Measurements from ENCODE around the gene APCDD1L.

The APCDD1L gene

DNA sequence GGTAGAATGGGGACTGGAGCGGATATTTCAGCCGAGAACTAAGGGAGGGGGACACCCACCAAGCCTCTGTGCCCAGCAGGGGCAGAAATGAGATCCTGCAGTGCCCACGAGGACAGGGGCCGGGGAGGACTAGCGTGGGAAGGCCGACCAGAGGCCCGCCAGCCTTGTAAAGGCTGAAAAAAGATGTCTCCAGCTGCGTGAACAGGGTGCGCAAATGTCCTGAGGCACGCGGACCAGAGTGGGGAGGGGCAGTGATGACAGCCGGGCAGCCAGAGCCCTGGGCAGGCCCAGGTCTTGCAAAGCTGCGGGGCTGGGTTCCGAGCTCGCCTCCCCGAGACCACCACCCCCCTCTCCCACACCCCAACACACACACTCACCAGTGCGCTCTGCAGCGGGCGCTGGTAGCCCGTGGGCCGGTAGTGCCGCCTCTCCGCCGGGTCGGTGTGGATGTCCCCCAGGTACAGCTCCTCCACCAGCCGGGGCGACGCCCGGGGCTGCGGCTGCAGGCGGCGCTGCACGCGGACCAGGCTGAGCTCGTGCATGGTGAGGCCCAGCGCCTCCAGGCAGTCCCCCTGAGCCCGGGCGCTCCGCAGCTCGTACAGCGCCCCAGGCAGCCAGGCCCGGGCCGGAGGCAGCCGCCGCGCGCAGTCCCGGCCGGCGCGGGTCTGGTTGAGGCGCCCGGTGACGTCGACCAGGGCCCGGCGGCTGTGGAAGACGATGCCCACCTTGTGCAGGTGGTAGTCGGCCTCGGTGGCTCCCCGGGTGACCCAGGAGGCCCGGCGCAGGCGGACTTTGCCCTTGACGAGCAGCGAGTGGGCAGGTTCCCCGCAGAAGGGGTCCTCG lies 48.2 kb downstream of the APCDD1L start:
- no peak for DNase-seq (ENCODE audit: low read depth)

DNA sequence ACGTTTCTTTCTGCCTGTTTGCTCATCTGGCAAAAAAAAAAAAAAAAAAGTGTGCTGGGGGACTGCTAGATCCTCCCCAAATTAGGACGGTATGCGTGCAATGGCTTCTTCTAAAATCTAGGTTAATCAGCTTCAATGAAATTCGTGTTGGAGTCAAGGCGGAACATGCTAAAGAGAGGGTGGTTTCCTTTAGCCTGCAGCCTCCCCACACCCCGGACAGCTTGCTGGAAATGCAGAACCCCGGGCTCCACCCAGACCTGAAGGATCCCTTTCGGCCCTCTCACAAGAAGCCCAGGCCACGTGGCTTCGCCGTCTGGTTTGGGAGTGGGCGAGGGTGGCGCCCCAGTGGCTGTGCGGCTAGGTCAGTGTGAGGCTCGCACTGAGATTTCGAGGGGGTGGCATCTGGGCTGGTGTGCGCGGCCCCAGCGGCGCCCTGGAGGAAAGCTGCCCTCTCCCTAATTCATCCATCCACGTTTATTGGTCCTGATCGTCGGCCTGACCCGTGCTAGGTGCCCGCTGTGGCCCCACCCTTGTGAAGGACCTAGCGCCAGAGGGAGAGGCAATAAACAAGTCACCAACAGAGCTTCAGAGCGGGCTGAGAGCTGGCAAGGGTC lies 49.0 kb downstream of the APCDD1L start:
- DNase-seq (ENCODE audit: low read depth) = no peak

DNA sequence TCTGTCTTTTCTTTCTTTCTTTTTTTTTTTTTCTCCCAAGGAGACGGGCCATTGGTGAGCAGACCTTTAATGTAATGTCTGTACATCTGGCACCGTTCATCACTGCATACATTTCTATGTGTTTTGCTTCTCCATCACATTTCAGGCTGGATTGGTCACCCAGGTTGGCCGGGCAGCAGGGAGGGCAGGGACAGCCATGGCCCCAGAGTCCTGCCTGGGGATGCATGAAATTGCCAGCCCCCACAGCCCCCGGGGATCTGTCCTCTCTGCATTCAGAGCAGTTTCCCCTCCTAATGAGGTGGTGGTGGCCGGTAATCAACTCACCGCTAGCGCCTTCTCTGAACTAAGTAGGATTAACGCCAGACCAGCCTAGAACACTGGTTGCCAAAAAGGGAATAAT lies 50.4 kb downstream of the APCDD1L start:
- DNase-seq (ENCODE audit: low read depth) = no peak

DNA sequence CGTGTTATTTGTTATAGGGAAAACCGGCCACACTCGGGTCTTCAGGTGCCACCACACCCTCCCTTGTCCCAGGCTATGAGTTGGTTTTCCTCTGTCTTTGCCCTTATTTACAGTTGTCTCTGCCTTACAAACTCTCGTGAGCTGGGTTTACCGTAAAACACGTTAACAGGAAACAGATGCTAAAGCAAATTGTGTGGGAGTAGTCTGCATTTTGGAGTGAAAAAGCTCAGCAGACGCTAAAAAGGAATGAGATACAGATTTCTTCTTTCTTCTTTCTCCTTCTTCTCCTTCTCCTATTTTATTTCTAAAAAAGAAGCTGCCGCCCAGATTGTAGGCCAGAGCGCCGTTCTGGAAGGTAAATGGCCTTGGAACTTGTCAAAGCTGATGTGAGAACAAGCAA lies 51.9 kb downstream of the APCDD1L start:
- no peak for DNase-seq (ENCODE audit: low read depth)

DNA sequence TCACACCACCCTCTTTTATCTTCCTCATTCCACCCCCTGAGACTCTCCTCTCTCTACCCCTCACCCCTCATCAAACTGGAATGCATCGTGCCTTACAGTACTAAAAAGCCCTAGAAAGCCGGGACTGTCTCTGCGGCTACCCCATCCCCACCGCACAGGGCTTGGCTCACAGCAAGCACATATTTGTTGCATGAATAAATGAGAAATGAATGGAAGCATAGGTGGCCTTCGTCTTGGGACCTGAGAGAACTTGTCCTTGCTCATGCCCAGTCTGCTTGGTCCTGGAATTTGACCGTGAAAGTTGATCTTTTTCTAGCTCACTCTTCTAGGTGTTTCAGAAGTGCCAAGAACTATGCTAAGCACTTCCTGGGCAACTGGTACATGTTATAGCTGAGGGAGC lies 53.3 kb downstream of the APCDD1L start:
- no peak for DNase-seq (ENCODE audit: low read depth)

DNA sequence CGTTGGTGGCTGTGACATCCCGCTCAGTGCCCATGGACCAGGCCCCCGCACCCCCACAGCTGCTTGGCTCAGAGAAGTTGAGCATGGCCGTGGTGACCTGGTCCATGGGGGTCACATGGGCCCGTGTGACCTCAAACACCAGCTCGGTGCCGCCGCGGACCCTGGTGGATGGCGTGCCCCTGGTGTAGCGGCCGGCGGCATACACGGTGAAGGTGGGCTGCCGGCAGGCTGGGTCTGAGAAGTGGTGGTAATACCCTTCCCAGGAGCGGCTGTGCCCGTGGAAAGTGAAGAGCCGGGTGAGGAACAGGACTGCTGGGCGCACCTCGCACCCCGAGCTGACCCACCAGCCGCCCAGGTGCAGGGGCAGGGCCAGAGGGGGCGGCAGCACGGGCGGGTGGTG lies 54.1 kb downstream of the APCDD1L start:
- DNase-seq (ENCODE audit: low read depth) = no peak

DNA sequence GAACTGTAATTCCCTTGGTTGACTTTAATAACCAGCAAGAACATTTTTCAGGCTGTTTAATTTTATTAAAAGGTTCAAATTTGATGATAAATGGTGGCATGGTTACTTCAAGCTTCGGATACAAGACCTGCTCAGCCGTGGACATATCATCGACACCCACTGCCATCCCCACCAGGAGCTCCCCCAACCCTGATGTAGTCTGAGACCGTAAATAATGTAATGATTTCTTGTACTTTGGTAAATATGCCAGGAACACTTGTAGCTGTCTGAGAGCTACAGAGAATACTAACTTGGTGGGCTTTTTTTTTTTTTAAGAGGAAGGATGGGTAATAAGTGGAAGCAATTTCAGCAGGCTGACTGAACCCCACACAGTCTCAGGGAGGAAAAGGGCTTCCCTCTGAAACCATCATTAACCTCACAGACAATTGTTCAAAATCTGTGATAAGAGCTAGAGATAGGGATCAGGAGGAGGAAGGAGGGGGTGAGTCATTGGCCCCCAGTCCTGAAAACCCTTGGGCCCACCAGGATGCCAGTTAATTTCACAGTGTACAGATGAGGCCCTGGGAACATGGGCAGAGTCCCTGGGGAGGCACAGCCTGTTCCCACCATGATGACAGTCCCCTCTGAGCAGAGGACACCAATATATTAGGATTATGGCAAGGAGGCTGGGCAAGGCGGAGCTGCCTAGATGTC lies 56.0 kb downstream of the APCDD1L start:
- DNase-seq (ENCODE audit: low read depth) = no peak

GRCh38 chr20:58458342-58459057 lies 56.7 kb downstream of the APCDD1L start:
- no peak for DNase-seq (ENCODE audit: low read depth)

- no peak for DNase-seq (ENCODE audit: low read depth)
These were observed 58.0 kb downstream of the APCDD1L start for GRCh38 chr20:58457083-58457695.

DNA sequence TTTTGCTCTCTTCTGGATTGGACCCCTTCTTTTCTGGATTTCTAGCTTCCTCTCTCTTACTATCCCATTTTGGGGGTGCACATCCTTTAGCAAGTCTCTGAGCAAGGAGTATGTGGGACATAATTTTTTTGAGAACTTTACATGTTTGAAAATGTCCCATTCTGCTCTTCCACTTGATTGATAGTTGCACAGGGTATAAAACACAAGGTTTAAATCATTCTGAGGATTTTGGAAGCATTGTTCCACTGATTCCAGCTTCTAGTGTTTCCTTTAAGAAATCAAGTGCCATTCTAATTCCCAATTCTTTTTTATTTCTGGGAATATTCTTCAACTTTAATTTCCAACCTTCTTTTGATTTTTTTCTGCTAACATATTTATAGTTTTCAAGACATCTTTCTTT lies 60.7 kb downstream of the APCDD1L start:
- no peak for DNase-seq (ENCODE audit: low read depth)

DNA sequence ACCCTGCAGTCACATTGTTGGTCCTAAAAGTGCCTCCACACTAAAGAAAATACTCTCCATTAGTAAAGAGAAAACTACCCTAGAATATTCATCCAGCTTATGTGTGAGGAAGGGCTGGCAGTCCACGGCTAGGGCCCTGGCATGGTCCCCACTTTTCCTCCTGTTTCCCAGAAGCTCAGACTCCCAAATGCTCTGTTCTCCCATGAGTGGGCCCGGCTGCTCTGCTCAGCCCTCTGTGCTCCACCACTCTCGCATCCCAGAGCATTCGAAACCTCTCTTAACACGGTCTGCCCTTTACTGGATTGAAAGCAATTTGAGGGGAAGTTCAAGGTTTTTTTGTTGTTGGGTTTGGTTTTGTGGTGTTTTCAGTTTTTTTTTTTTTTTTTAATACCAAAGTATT lies 61.8 kb downstream of the APCDD1L start:
- DNase-seq (ENCODE audit: low read depth) = no peak

GRCh38 chr20:58452667-58453255 lies 62.4 kb downstream of the APCDD1L start:
- no peak for DNase-seq (ENCODE audit: low read depth)

GRCh38 chr20:58450254-58450653 lies 64.9 kb downstream of the APCDD1L start:
- DNase-seq (ENCODE audit: low read depth) = no peak

- no peak for DNase-seq (ENCODE audit: low read depth)
These were observed 65.4 kb downstream of the APCDD1L start for GRCh38 chr20:58449681-58450221.

- no peak for DNase-seq (ENCODE audit: low read depth)
These were observed 66.2 kb downstream of the APCDD1L start for GRCh38 chr20:58448958-58449357.

GRCh38 chr20:58447511-58448391 lies 67.4 kb downstream of the APCDD1L start:
- DNase-seq (ENCODE audit: low read depth) = no peak

DNA sequence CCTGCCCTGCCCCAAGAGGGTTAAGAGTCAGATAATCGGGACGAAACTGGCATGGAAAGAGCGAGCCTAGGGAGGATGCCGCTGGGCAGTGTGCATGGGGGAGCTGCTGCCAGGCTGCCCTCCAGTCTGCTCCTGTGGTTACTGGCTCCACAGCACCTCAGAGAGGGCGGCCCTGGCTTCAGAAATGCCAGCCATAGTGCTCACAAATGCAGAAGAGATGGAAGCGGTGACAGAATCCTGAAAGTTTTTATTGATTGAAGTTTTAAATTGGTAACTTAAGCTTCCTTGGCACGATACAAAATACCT lies 68.3 kb downstream of the APCDD1L start:
- no peak for DNase-seq (ENCODE audit: low read depth)

DNA sequence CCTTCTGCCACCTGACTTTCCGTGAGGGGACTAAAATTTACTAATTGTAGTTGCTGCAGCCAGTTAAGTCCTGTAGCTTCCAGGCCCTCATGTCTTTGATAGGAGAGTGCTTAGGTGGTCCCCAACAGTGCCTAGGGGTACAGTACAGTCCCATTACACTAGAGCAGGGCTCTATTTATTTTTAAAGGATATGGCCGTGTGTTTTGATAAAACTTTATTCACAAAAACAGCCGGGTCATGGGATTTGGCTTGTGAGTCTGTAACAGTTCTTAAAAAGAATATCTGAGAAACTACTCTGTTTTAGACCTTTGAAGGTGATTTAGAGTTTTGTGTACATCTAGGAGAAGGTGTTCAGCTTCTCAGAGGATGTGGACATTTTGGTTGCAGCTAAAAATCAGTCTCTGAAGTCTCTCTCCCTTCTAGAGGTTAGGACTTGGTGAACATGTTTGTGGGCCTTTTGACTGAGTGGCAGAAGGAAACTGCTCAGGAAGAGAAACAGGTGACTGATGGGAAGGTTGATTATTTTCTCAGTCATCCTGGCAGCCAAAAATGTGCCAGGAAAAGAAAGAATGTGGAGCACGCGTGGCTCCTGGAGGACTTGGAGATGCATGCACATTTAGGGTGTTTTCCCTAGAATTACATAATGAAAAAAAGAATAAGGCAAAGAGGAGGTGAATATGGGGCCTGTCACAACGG lies 68.8 kb downstream of the APCDD1L start:
- DNase-seq (ENCODE audit: low read depth) = no peak

GRCh38 chr20:58444746-58445255 lies 70.4 kb downstream of the APCDD1L start:
- no peak for DNase-seq (ENCODE audit: low read depth)

- no peak for DNase-seq (ENCODE audit: low read depth)
These were observed 73.5 kb downstream of the APCDD1L start for GRCh38 chr20:58441723-58442122.
